Measurements from ENCODE around the gene MBD2.

- no peak for TF ChIP-seq TAF1 (conservative IDR thresholded peaks at IDR 0.05)
- no peak for TF ChIP-seq CTCF (IDR thresholded peaks at IDR 0.05; ENCODE audit: low read depth, low read length, missing input control)
Observed at GRCh38 chr18:54141041-54141608, 83.3 kb downstream of the MBD2 start.

All from liver (tissue), 3 donors.